GM12878 (cell line): ENCODE data around the gene LAMB1. TPM values are rescaled to one million over a fixed set of nuclear protein-coding genes. Genes with fewer than 3 reads are reported as not detected.

Experiments used
- ATAC-seq: fragments of 200-7000 bp; cut with Tn5 transposase; 3 replicates; pipeline ENCODE4 v1.9.1; 2020; ENCODE audit warnings: mild to moderate bottlenecking, moderate library complexity
- BruUV-seq: library from RNA; stranded (reverse); fragments of 400-500 nt; replicated peaks from 2 replicates; lab custom pipeline; 2021; lab: Mats Ljungman, UMichigan
- CTCF ChIA-PET: fragments of 300-600 bp; sonication (Branson Sonifier 250); formaldehyde crosslinking; extraction: SDS; loops from one replicate; lab custom pipeline; 2021; ENCODE audit warnings: inconsistent platforms; lab: Yijun Ruan, JAX
- POLR2A ChIA-PET: fragments of 350-600 bp; formaldehyde crosslinking; extraction: SDS; loops from one replicate; lab custom pipeline; 2021; ENCODE audit warnings: inconsistent platforms; lab: Charles Lee
- RAD21 ChIA-PET: fragments of 300-600 bp; sonication (Branson Sonifier 250); formaldehyde crosslinking; loops from one replicate; lab custom pipeline; 2023; ENCODE audit warnings: antibody characterized with exemption; ENCODE audit not compliant: unreplicated experiment; lab: Charles Lee
- SMC1A ChIA-PET: fragments of 300-600 bp; sonication (Branson Sonifier 250); formaldehyde crosslinking; loops from one replicate; lab custom pipeline; 2023; ENCODE audit not compliant: unreplicated experiment, uncharacterized antibody; lab: Charles Lee
- DNase-seq: peaks from one replicate; pipeline ENCODE4 v3.0.0-alpha.2; 2011; ENCODE audit warnings: low read depth, low spot score
- FAIRE-seq: peaks from 3 replicates; lab custom pipeline; 2011; peaks lifted over from hg19 to GRCh38; lab: Jason Lieb, UNC
- H2AFZ ChIP-seq: 2 replicates; pipeline ENCODE4 v1.6.0; 2011; ENCODE audit warnings: low read depth, low read length, control low read depth; ENCODE audit not compliant: control insufficient read depth
- H3K27ac ChIP-seq: 2 replicates; pipeline ENCODE4 v1.5.1; 2011; ENCODE audit warnings: control low read depth; ENCODE audit not compliant: control insufficient read depth, insufficient read depth
- H3K27me3 ChIP-seq, 2 experiments: replicated peaks in 1 of 2; 2 replicates each; pipeline versions ENCODE4 v1.6.0 to v1.6.1; 2011; ENCODE audit warnings: low read length in 1 of 2; ENCODE audit not compliant: control insufficient read depth in 2 of 2, insufficient read depth in 2 of 2
- H3K36me3 ChIP-seq, 2 experiments: 2 replicates each; pipeline ENCODE4 v1.5.1; 2011; ENCODE audit warnings: low read length in 1 of 2; ENCODE audit not compliant: control insufficient read depth in 2 of 2, insufficient read depth in 2 of 2
- H3K4me1 ChIP-seq: 2 replicates; pipeline ENCODE4 v1.6.1; 2011; ENCODE audit warnings: mild to moderate bottlenecking, low read length, moderate library complexity, mixed read lengths; ENCODE audit not compliant: control insufficient read depth, insufficient read depth
- H3K4me2 ChIP-seq: 2 replicates; pipeline ENCODE4 v1.6.0; 2011; ENCODE audit warnings: control low read depth; ENCODE audit not compliant: control insufficient read depth, insufficient read depth
- H3K4me3 ChIP-seq: fragments of 200-600 bp; sonication (generic); 2 replicates; pipeline ENCODE4 v1.5.1; 2016
- H3K79me2 ChIP-seq: 2 replicates; pipeline ENCODE4 v1.6.0; 2011; ENCODE audit warnings: low read length; ENCODE audit not compliant: control insufficient read depth, insufficient read depth
- H3K9ac ChIP-seq: 2 replicates; pipeline ENCODE4 v1.8.0; 2011; ENCODE audit warnings: low read length, control low read depth, mixed read lengths; ENCODE audit not compliant: control insufficient read depth, insufficient read depth
- H3K9me3 ChIP-seq: replicated peaks from 3 replicates; pipeline ENCODE4 v1.5.1; 2011; ENCODE audit warnings: mild to moderate bottlenecking, low read length; ENCODE audit not compliant: control insufficient read depth, insufficient read depth
- H4K20me1 ChIP-seq: 2 replicates; pipeline ENCODE4 v1.6.0; 2011; ENCODE audit not compliant: control insufficient read depth, insufficient read depth
- CREB1 ChIP-seq: IDR thresholded peaks from 2 replicates; pipeline ENCODE4 v1.6.1; 2012; ENCODE audit warnings: low read depth, mild to moderate bottlenecking, inconsistent platforms
- EZH2 ChIP-seq: IDR thresholded peaks from 2 replicates; pipeline ENCODE4 v1.6.1; 2012; ENCODE audit warnings: low read depth, mild to moderate bottlenecking, control low read depth, inconsistent platforms, low read length, borderline replicate concordance; ENCODE audit not compliant: control insufficient read depth
- MTA3 ChIP-seq: IDR thresholded peaks from 2 replicates; pipeline ENCODE4 v1.6.1; 2012; ENCODE audit warnings: low read length, inconsistent platforms, borderline replicate concordance
- MYC ChIP-seq: IDR thresholded peaks from 2 replicates; pipeline ENCODE4 v1.6.1; 2011; ENCODE audit warnings: mild to moderate bottlenecking, low read length, moderate library complexity, inconsistent platforms; ENCODE audit not compliant: insufficient read depth, insufficient replicate concordance, insufficient read length, severe bottlenecking
- NFYA ChIP-seq: IDR thresholded peaks from 2 replicates; pipeline ENCODE4 v1.6.1; 2011; ENCODE audit warnings: low read depth, mild to moderate bottlenecking, low read length, improper control_type of control experiment, borderline replicate concordance
- RCOR1 ChIP-seq: conservative IDR thresholded peaks from 2 replicates; pipeline ENCODE4 v1.6.1; 2012; ENCODE audit warnings: low read depth, low read length, improper control_type of control experiment
- WGBS: methylation state at CpG from one replicate; pipeline ENCODE4 v1.1.6; 2016; ENCODE audit warnings: low lambda C conversion rate; ENCODE audit not compliant: insufficient replicate concordance, insufficient coverage; ENCODE audit errors: missing lambda C conversion rate; 5-methylcytosine and 5-hydroxymethylcytosine counted together
- in situ Hi-C: fragments of 300-500 bp; cut with MboI; formaldehyde crosslinking; loops from 9 replicates; pipeline ENCODE4 v1.14.3; 2018; ENCODE audit warnings: mixed read lengths
- intact Hi-C: fragments of 100-400 bp; cut with micrococcal nuclease; formaldehyde crosslinking; loops from one replicate; pipeline ENCODE4 v1.14.2; 2022; ENCODE audit not compliant: unreplicated experiment
- polyA plus RNA-seq, 11 experiments: library from polyadenylated mRNA; depleted of rRNA in 4 of 11; unstranded in 6 of 11; stranded (reverse) in 5 of 11; fragments of >200 nt; fragmentation: Nextera tagmentation in 4 of 11; fragmentation: Illumina TruSeq in 1 of 11; extraction: Ambion mirVana in 4 of 11; extraction: Trizol in 1 of 11; gene quantifications; 1 replicate in 1 of 11; 2 replicates in 10 of 11; pipeline versions ENCODE4 v1.2.1 to v1.2.3, GENCODE V29; 2011 to 2016; ENCODE audit warnings: inconsistent platforms in 2 of 11, missing spikeins in 2 of 11, low read depth in 1 of 11
- total RNA-seq, 4 experiments: library from RNA; depleted of rRNA in 3 of 4; stranded (reverse); fragments of >200 nt in 3 of 4; fragmentation: Illumina TruSeq in 1 of 4; extraction: Trizol in 1 of 4; gene quantifications; 2 replicates each; pipeline versions ENCODE4 v1.2.1 to v1.2.3, GENCODE V29; 2013 to 2021

LAMB1 gene
- total and polyA plus RNA-seq, 10 of the 15 experiments (the other 5 are each of a cell fraction or from before 2014, with no cell fraction given), result 0.05 to 2.2 (median 1.2) TPM; not detected in 4

GRCh38 chr7:108004220-108005142 is 1.5 kb upstream of the LAMB1 start:
- POLR2A ChIA-PET, result interaction anchor here (0.6 to 1.7 kb wide), 2 partner anchors 31 to 586 kb away, joined by 3 read pairs; no protein-coding TSS in a partner anchor
- Histone ChIP-seq H3K4me3 (no peak overlapping the region), H3K9me3 (no peaks in the 10 kb centered on the region), H2AFZ (no peak overlapping the region), H4K20me1 (no peaks in the 10 kb centered on the region; the same call in 1 of the 2 replicates), H3K27me3 (peaks cover 14 to 19% of the 10 kb centered on the region in 2 experiments), H3K27ac (no peak overlapping the region), H3K4me1 (no peaks in the 10 kb centered on the region), H3K79me2 (no peaks in the 10 kb centered on the region), H3K4me2 (no peak overlapping the region), H3K9ac (no peak overlapping the region), H3K36me3 (no peaks in the 10 kb centered on the region)
- DNase-seq, result no peak
- BruUV-seq, result no TSS peak
- ATAC-seq, result no peak
- RAD21 ChIA-PET, result no interaction called here
- SMC1A ChIA-PET, result interaction anchor here (0.6 to 1.6 kb wide), 2 partner anchors 10 to 231 kb away, joined by 3 to 4 read pairs; no protein-coding TSS in a partner anchor
- TF ChIP-seq MTA3, result no peak
- TF ChIP-seq CREB1, result no peak
- no peak for TF ChIP-seq MYC
- 0 out of 2 replicates have a peak, but pooled peaks have one; percentile 29 for TF ChIP-seq EZH2
- TF ChIP-seq RCOR1, result no peak
- no peak for TF ChIP-seq NFYA
- CTCF ChIA-PET, result interaction anchor here (0.6 to 1.4 kb wide), 2 partner anchors 10 to 314 kb away, joined by 3 read pairs; no protein-coding TSS in a partner anchor
- intact Hi-C loops (no loop called here), in situ Hi-C loops (no loop called here)
- WGBS, result 19% methylated on average over 13 of the region's 13 CpGs
- no peak for FAIRE-seq
